H4 (cell line): Measurements from ENCODE around the gene SBK2. TPM values are rescaled to one million over a fixed set of nuclear protein-coding genes. Genes with fewer than 3 reads are reported as not detected.

ENCODE experiments used
- DNase-seq: peaks from one replicate; pipeline ENCODE4 v3.0.0-alpha.2; 2015; ENCODE audit warnings: low spot score
- total RNA-seq: library from RNA; depleted of rRNA; stranded (reverse); fragments of >200 nt; shearing (Covaris generic); gene quantifications from 2 replicates; pipeline ENCODE4 v1.2.3, GENCODE V29; 2014

The SBK2 gene
- total RNA-seq, 1 experiment from 2014 or later = not detected

- no peak for DNase-seq
These were observed 17.4 kb upstream of the SBK2 start for GRCh38 chr19:55554302-55554701.

GRCh38 chr19:55553217-55554182 lies 16.6 kb upstream of the SBK2 start:
- no peak for DNase-seq

GRCh38 chr19:55552620-55553019 lies 15.7 kb upstream of the SBK2 start:
- peak; percentile 84 for DNase-seq

GRCh38 chr19:55552206-55552605 lies 15.3 kb upstream of the SBK2 start:
- DNase-seq = no peak

- no peak for DNase-seq
These were observed 13.4 kb upstream of the SBK2 start for GRCh38 chr19:55550321-55550650.

- DNase-seq = peak; percentile 61
These were observed 12.8 kb upstream of the SBK2 start for GRCh38 chr19:55549500-55550320.

GRCh38 chr19:55546822-55547614 lies 10.1 kb upstream of the SBK2 start:
- peak; percentile 70 for DNase-seq

GRCh38 chr19:55546011-55546410 lies 9.1 kb upstream of the SBK2 start:
- no peak for DNase-seq

GRCh38 chr19:55545443-55545842 lies 8.5 kb upstream of the SBK2 start, which contains the start of gene SBK3:
Gene SBK3 (minus strand): TSS chr19:55545543. CDS start chr19:55545543, 0 bp downstream.
- no peak for DNase-seq

GRCh38 chr19:55544776-55545439 lies 8.0 kb upstream of the SBK2 start:
- no peak for DNase-seq

GRCh38 chr19:55544014-55544413 lies 7.1 kb upstream of the SBK2 start:
- DNase-seq = no peak

GRCh38 chr19:55543567-55543966 lies 6.6 kb upstream of the SBK2 start:
- DNase-seq = no peak

GRCh38 chr19:55542292-55542855 lies 5.4 kb upstream of the SBK2 start:
- no peak for DNase-seq

GRCh38 chr19:55541091-55541490 lies 4.2 kb upstream of the SBK2 start:
- DNase-seq = no peak

- DNase-seq = no peak
These were observed 3.7 kb upstream of the SBK2 start for GRCh38 chr19:55540619-55541018.

GRCh38 chr19:55539090-55539984 lies 2.4 kb upstream of the SBK2 start:
- DNase-seq = no peak

- no peak for DNase-seq
These were observed 1.2 kb upstream of the SBK2 start for GRCh38 chr19:55538132-55538531.

- no peak for DNase-seq
These were observed 793 bp upstream of the SBK2 start for GRCh38 chr19:55537741-55538111.

GRCh38 chr19:55536366-55536765 lies 567 bp downstream of the SBK2 start:
- no peak for DNase-seq

- no peak for DNase-seq
These were observed 975 bp downstream of the SBK2 start for GRCh38 chr19:55535965-55536350.
